ENCODE results near the gene PARK7.
A peak's percentile ranks its signal among the peaks of the same experiment; 100 is the strongest.

The PARK7 gene

GRCh38 chr1:7991504-7992440 lies 30.3 kb downstream of the PARK7 start:
- FAIRE-seq (no peak), DNase-seq (ENCODE audit: insufficient read length, low spot score) (no peak)
- no peak for TF ChIP-seq SPI1 (IDR thresholded peaks at IDR 0.05; ENCODE audit: low read depth, low read length)
- TF ChIP-seq POLR2A (IDR thresholded peaks at IDR 0.05; ENCODE audit: low read depth, low read length) = no peak
- no peak for TF ChIP-seq POU2F2 (IDR thresholded peaks at IDR 0.05; ENCODE audit: low read depth, low read length)
- TF ChIP-seq TAF1 (IDR thresholded peaks at IDR 0.05; ENCODE audit: low read depth, low read length) = no peak

GRCh38 chr1:7992885-7993284 lies 31.4 kb downstream of the PARK7 start:
- no peak for DNase-seq (ENCODE audit: insufficient read length, low spot score)
- no peak for FAIRE-seq
- no peak for TF ChIP-seq SPI1 (IDR thresholded peaks at IDR 0.05; ENCODE audit: low read depth, low read length)
- TF ChIP-seq POLR2AphosphoS5 (IDR thresholded peaks at IDR 0.05; ENCODE audit: low read depth, low read length) = no peak
- no peak for TF ChIP-seq POU2F2 (IDR thresholded peaks at IDR 0.05; ENCODE audit: low read depth, low read length)
- TF ChIP-seq PAX5 (IDR thresholded peaks at IDR 0.05; ENCODE audit: insufficient read depth, low read length, severe bottlenecking) = no peak
- no peak for TF ChIP-seq TAF1 (IDR thresholded peaks at IDR 0.05; ENCODE audit: low read depth, low read length)
- TF ChIP-seq POLR2A (IDR thresholded peaks at IDR 0.05; ENCODE audit: low read depth, low read length) = no peak

- no peak for DNase-seq (ENCODE audit: insufficient read length, low spot score)
- TF ChIP-seq SPI1 (IDR thresholded peaks at IDR 0.05; ENCODE audit: low read depth, low read length) (0 out of 2 replicates have a peak, but pooled peaks have one; percentile 16), POLR2AphosphoS5 (IDR thresholded peaks at IDR 0.05; ENCODE audit: low read depth, low read length) (no peak), POLR2A (IDR thresholded peaks at IDR 0.05; ENCODE audit: low read depth, low read length) (no peak), POU2F2 (IDR thresholded peaks at IDR 0.05; ENCODE audit: low read depth, low read length) (peak; percentile 61; the same call in 1 of the 2 replicates), TAF1 (IDR thresholded peaks at IDR 0.05; ENCODE audit: low read depth, low read length) (no peak)
- peak; percentile 84 for FAIRE-seq
Measured at GRCh38 chr1:7993593-7994479, 32.3 kb downstream of the PARK7 start.

DNA sequence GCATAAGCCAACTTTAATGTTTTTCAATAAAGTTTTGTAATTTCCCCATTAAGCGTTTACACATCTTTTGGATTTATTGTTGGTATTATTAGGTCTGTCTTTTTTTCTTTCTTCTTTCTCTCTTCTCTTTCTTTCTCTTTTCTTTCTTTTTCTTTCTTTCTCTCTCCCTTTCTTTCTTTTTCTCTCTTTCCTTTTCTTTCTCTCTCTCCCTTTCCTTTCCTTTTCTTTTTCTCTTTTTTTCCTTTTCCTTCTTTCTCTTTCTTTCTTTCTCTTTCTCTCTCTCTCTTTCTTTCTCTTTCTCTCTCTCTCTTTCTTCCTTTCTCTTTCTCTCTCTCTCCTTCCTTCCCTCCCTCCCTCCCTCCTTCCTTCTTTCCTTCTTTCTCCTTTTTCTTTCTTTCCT lies 33.3 kb downstream of the PARK7 start:
- TF ChIP-seq POU2F2 (IDR thresholded peaks at IDR 0.05; ENCODE audit: low read depth, low read length) (no peak), SPI1 (IDR thresholded peaks at IDR 0.05; ENCODE audit: low read depth, low read length) (no peak), PAX5 (IDR thresholded peaks at IDR 0.05; ENCODE audit: insufficient read depth, low read length, severe bottlenecking) (no peak), POLR2A (IDR thresholded peaks at IDR 0.05; ENCODE audit: low read depth, low read length) (no peak), POLR2AphosphoS5 (IDR thresholded peaks at IDR 0.05; ENCODE audit: low read depth, low read length) (no peak), TAF1 (IDR thresholded peaks at IDR 0.05; ENCODE audit: low read depth, low read length) (no peak)
- DNase-seq (ENCODE audit: insufficient read length, low spot score) (no peak), FAIRE-seq (no peak)

DNA sequence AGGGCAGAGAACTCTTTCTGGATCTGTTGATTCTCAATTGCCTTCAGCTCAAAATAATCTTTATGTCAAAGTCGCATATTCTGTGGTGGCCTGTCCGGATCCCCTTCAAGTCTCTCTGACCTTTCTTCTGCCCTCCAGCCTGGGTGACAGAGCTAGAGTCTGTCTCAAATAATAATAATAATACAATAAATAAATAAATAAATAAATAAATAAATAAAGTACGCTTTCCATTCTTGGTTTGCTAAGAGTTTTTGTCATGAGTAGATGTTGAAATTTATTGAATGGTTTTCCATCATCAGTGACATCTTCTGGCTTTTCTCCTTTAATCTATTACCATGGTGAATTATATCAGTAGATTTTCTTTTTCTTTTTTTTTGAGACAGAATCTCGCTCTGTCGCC lies 33.9 kb downstream of the PARK7 start:
- FAIRE-seq (no peak), DNase-seq (ENCODE audit: insufficient read length, low spot score) (no peak)
- no peak for TF ChIP-seq POU2F2 (IDR thresholded peaks at IDR 0.05; ENCODE audit: low read depth, low read length)
- no peak for TF ChIP-seq PAX5 (IDR thresholded peaks at IDR 0.05; ENCODE audit: insufficient read depth, low read length, severe bottlenecking)
- TF ChIP-seq POLR2AphosphoS5 (IDR thresholded peaks at IDR 0.05; ENCODE audit: low read depth, low read length) = no peak
- TF ChIP-seq TAF1 (IDR thresholded peaks at IDR 0.05; ENCODE audit: low read depth, low read length) = no peak
- TF ChIP-seq SPI1 (IDR thresholded peaks at IDR 0.05; ENCODE audit: low read depth, low read length) = no peak
- TF ChIP-seq POLR2A (IDR thresholded peaks at IDR 0.05; ENCODE audit: low read depth, low read length) = no peak

- DNase-seq (ENCODE audit: insufficient read length, low spot score) (no peak), FAIRE-seq (no peak)
- no peak for TF ChIP-seq TAF1 (IDR thresholded peaks at IDR 0.05; ENCODE audit: low read depth, low read length)
- TF ChIP-seq POLR2AphosphoS5 (IDR thresholded peaks at IDR 0.05; ENCODE audit: low read depth, low read length) = no peak
- no peak for TF ChIP-seq PAX5 (IDR thresholded peaks at IDR 0.05; ENCODE audit: insufficient read depth, low read length, severe bottlenecking)
- TF ChIP-seq POU2F2 (IDR thresholded peaks at IDR 0.05; ENCODE audit: low read depth, low read length) = no peak
- TF ChIP-seq POLR2A (IDR thresholded peaks at IDR 0.05; ENCODE audit: low read depth, low read length) = no peak
- no peak for TF ChIP-seq SPI1 (IDR thresholded peaks at IDR 0.05; ENCODE audit: low read depth, low read length)
Measured at GRCh38 chr1:8002329-8002910, 40.9 kb downstream of the PARK7 start.

- FAIRE-seq = no peak
- TF ChIP-seq POU2F2 (IDR thresholded peaks at IDR 0.05; ENCODE audit: low read depth, low read length) (no peak), SPI1 (IDR thresholded peaks at IDR 0.05; ENCODE audit: low read depth, low read length) (no peak), POLR2A (IDR thresholded peaks at IDR 0.05; ENCODE audit: low read depth, low read length) (no peak), PAX5 (IDR thresholded peaks at IDR 0.05; ENCODE audit: insufficient read depth, low read length, severe bottlenecking) (no peak), POLR2AphosphoS5 (IDR thresholded peaks at IDR 0.05; ENCODE audit: low read depth, low read length) (no peak), TAF1 (IDR thresholded peaks at IDR 0.05; ENCODE audit: low read depth, low read length) (no peak)
Measured at GRCh38 chr1:8002921-8003320, 41.4 kb downstream of the PARK7 start.

DNA sequence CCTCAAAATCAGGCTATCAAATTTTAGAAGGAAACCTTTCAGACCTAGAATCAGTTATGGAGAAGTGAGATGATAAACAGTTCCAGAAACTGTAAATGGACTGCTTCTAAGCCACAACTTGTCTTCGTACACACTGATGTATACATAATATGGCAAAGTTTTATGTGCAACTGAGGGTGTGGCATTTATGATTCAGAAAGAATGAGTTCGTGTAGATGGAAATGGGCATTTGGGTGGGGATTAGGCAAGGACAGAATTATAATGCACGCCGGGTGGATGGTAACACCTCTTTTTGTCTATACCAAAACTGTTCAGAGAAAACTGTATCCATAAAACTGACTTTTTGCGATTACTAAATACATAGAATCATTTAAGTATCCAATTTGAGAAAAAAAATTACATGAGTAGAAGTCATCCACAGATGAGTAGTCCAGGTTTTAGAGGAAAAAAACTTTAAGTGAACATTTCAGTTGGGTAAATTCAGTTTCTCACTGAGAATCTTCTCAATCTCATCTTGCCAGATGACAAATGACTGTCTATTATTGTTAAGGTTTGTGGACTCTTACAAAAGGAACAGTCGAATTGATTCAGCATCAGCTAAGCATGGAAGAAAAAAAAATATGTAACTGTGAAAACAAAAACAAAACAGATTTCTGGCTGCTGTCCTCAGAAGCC lies 42.1 kb downstream of the PARK7 start:
- FAIRE-seq (no peak), DNase-seq (ENCODE audit: insufficient read length, low spot score) (no peak)
- TF ChIP-seq SPI1 (IDR thresholded peaks at IDR 0.05; ENCODE audit: low read depth, low read length) (no peak), POLR2A (IDR thresholded peaks at IDR 0.05; ENCODE audit: low read depth, low read length) (no peak), TAF1 (IDR thresholded peaks at IDR 0.05; ENCODE audit: low read depth, low read length) (no peak), POU2F2 (IDR thresholded peaks at IDR 0.05; ENCODE audit: low read depth, low read length) (no peak), PAX5 (IDR thresholded peaks at IDR 0.05; ENCODE audit: insufficient read depth, low read length, severe bottlenecking) (no peak), POLR2AphosphoS5 (IDR thresholded peaks at IDR 0.05; ENCODE audit: low read depth, low read length) (no peak)

More at GRCh38 chr1:8002921-8003320, 41.4 kb downstream of the PARK7 start:
- DNase-seq (ENCODE audit: insufficient read length, low spot score) = no peak

Data from GM12891 (cell line).